GM19324 (cell line): ENCODE measurements around the gene SLC16A10.
A peak's percentile ranks its signal among the peaks of the same experiment; 100 is the strongest.
"Not testable (repeated sequence)": the region's sequence is repeated elsewhere in the genome, so short reads cannot be mapped to it uniquely, and the experiment has no call there.

Experiments
- ATAC-seq: cut with Tn5 transposase; IDR thresholded peaks from one replicate; pipeline ENCODE4 v1.9.1; 2021; ENCODE audit warnings: mild to moderate bottlenecking, moderate library complexity; ENCODE audit not compliant: unreplicated experiment, low FRiP score

SLC16A10 gene

DNA sequence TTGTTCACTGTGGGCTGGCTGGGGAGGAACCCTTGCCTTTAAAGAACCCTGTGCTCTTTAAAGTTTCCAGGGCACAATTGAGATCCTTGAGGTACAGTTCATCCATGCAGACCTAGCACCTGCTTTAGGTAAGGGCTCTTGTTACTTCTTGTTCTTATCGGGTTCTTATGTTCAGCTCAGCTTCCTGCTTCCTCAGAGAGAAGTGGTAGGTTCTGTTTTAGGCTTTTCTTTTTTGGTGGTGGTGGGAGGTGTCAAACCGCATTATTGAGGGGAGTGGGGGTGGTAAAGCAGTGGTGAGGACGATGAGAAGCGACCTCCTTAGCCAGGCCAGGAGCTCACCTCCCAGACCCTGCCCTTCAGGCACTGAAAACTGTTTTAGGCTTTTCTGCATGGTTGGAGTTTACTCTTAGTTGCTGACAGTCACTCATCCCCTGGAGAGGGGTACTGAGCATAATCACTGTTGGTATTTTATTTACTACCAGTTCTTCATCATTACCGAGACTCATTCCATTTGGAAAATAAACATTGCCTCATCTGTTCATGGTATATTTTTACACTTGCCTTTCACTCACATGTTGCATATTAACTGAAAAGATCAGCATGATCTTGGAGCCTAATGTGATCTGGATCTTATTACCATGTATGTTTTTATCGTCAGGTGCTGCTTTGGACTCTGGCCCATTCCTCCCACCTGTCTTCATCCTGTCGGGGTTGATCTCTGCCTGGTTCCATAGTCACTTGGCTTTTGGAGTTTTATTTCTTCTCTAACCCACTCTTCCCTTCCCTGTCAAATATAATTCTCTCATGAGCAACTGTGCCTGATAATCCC, 35.4 kb downstream of the SLC16A10 start:
- ATAC-seq = no peak

DNA sequence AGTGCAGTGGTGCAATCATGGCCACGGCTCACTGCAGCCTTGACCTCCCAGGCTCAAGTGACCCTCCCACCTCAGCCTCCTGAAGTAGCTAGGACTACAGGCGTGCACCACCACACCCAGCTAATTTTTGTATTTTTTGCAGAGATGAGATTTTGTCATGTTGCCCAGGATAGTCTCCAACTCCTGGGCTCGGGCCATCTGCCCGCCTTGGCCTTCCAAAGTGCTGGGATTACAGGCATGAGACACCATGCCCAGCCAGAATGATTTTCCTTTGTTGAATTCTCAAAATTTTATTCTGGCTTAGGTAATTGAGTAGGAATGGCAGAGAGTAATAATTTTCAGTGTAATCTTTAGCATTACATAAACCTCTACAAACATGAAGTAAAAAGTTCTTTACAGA, 37.1 kb downstream of the SLC16A10 start:
- no peak for ATAC-seq

DNA sequence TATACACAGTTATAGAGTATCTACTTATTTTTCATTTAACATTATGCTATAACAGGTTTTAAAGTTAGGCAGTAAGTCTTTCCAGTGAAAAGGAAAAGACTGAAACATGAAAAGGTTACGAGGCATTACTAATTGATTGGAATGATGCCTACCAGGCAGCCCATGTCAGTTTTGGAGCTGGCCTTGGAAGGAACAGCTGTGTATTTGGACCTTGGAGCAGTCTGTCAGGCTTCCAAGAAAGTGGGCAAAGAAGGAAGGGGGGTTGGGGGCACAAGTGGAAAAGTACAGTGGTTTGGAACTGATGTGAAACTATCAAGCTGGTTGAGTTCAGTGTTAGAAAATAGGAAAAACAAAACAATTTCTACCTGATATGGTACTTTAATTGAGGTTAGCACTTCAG, 41.7 kb downstream of the SLC16A10 start:
- no peak for ATAC-seq

DNA sequence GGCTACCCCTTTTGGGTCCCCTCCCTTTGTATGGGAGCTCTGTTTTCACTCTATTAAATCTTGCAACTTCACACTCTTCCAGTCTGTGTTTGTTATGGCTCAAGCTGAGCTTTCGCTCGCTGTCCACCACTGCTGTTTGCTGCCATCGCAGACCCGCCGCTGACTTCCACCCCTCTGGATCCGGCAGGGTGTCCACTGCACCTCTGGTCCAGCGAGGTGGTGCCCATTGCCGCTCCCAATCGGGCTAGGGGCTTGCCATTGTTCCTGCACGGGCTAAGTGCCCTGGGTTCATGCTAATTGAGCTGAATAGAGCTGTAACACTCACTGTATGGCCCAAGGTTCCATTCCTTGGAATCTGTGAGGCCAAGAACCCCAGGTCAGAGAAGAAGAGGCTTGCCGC, 43.7 kb downstream of the SLC16A10 start:
- ATAC-seq = not testable (repeated sequence)

DNA sequence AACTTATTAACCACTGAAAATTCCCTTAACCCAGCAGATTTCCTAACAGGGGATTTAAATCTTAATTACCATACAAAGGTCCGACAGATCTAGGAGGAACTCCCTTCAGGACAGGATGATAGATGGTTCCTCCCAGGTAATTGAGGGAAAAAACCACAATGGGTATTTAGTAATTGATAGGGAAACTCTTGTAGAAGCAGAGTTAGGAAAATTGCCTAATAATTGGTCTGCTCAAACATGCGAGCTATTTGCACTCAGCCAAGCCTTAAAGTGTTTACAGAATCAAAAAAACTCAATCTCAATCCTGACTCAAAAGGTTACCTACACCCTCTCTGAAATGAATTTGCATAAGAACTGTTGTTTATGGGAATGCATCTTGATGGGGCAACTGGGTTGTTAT, 45.4 kb downstream of the SLC16A10 start:
- not testable (repeated sequence) for ATAC-seq

DNA sequence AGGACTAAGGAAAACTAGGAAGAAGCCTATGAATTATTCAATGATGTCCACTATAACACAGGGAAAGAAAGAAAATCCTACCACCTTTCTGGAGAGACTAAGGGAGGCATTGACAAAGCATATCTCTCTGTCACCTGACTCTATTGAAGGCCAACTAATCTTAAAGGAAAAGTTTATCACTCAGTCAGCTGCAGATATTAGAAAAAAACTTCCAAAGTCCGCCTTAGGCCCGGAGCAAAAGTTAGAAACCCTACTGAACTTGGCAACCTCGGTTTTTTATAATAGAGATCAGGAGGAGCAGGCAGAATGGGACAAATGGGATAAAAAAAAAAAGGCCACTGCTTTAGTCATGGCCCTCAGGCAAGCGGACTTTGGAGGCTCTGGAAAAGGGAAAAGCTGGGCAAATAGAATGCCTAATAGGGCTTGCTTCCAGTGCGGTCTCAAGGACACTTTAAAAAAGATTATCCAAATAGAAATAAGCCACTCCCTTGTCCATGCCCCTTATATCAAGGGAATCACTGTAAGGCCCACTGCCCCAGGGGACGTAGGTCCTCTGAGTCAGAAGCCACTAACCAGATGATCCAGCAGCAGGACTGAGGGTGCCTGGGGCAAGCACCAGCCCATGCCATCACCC, 47.0 kb downstream of the SLC16A10 start:
- ATAC-seq = not testable (repeated sequence)

DNA sequence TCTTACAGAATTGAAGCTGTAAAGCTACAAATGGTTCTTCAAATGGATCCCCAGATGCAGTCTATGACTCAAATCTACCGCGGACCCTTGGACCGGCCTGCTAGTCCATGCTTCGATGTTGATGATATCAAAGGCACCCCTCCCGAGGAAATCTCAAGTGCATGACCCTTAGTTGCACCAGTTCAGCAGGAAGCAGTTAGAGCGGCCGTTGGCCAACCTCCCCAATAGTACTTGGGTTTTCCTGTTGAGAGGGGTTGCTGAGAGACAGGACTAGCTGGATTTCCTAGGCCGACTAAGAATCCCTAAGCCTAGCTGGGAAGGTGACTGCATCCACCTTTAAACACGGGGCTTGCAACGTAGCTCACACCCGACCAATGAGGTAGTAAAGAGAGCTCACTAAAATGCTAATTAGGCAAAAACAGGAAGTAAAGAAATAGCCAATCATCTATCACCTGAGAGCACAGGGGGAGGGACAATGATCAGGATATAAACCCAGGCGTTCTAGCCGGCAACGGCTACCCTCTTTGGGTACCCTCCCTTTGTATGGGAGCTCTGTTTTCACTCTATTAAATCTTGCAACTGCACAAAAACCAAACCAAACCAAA, 50.3 kb downstream of the SLC16A10 start:
- ATAC-seq = not testable (repeated sequence)

DNA sequence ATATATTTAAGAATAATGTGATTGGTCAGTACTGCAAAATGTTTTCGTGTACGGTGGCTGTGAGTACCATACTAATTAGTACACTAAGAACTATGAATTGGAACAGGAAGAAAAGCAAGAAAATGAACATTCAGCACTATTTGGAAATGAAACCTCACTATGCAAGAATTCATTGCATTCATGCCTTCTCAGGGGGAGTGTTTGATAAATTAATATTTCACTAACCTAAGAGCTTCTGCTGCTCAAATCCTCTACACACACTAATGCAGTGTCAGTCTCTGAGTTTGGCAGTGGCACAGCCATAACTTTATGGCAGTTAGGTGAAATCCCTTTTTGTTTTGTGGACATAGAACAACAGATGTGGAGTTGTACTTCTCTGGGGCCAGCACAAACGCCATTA, 60.1 kb downstream of the SLC16A10 start:
- no peak for ATAC-seq

DNA sequence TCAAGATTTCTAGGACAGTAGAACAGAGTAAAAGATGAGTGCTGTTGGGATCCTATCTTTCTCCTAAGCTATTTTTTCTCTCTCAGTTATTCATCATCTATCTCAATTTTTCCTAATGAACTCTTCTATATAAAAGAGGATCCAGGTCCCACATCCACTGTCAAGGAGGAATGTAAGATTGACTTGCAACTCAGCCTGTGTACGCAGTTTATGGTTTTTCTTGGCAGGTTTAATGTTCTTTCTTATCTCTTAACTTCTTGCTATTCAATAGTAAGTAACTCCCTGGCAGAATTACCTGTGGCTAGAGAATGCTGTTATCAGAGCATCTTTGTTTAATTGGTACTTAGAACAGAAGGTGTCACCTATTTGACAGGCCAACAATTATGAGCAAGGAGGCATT, 60.8 kb downstream of the SLC16A10 start:
- no peak for ATAC-seq

DNA sequence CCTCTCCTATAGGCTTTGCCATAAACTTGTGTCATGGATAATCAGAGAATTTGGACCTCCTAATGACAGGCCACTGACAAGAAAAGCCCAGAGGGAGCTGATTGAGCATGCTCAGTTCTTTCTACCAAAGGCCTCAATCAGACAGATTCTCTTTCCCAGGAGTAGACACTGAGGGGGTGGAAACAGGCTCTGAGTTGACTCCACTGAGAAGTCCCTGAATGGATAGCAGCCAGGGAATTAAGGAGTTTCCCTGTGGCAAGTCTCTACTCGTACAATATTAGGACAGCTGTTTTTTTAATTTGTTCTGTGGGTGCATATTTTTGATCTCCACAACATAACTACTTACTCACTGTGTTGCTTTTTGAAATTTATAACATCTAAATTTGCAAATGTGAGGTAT, 63.3 kb downstream of the SLC16A10 start:
- ATAC-seq = no peak

DNA sequence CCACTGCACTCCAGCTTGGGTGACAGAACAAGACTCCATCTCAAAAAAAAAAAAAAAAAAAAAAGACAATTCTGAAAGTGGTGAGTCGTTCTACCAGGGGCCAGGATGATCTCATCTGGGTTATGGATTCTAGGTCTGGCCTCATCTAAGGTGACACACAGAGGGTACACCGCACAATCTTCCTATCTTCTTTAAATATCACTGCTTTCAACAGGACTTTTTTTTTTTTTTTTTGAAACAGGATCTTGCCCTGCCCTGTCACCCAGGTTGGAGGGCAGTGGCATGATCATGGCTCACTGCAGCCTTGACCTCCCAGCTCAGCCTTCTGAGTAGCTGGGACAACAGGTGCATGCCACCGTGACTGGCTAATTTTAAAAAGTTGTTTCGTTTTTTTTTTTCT, 67.7 kb downstream of the SLC16A10 start:
- no peak for ATAC-seq

DNA sequence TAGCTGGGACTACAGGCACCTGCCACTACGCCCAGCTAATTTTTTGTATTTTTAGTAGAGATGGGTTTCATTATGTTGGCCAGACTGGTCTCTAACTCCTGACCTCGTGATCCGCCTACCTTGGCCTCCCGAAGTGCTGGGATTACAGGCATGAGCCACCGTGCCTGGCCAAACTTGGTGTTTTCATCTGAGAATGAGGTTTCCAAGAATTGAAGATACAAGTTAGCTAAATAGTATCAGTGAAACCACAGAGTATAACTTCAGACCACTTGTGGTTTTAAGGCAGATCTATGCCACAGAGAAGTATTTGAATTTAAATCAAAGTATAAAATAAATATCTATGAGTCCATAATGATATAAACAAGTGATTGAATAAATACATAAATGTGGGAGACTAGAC, 70.1 kb downstream of the SLC16A10 start:
- no peak for ATAC-seq

DNA sequence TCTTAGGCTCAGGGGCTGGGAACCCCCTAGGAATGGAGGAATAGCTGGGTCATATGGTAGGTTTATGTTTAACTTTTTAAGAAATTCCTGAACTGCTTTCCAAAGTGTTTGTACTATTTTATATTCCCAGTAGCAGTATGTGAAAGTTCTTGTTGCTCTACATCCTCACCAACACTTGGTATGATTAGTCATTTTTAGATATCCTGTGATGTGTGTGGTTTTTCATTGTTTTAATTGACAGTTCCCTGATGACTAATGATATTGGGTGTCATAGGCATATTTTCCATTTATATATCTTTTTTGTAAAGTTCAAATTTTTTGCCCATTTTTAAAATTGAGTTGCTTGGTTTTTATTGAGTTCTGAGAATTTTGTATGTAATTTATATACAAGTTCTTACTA, 72.3 kb downstream of the SLC16A10 start:
- no peak for ATAC-seq

DNA sequence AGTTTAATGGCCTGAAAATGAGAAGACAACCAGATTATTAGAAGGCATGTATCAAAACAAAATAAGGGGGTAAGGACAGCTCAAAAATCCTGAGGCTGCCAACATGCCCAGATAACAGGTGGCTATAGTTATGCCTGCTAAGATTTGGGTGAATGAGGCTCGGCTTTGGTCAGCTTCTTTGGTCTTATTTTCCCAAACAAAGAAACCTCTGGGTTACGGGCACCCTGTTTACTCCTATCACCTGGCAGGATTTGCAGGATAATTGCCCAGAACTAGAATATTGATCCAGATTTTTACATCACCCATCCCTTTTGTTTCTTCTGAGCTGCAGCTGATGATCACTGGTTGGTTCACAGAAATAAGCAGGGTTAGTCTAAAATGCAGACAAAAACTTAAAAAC, 74.3 kb downstream of the SLC16A10 start:
- ATAC-seq = no peak

DNA sequence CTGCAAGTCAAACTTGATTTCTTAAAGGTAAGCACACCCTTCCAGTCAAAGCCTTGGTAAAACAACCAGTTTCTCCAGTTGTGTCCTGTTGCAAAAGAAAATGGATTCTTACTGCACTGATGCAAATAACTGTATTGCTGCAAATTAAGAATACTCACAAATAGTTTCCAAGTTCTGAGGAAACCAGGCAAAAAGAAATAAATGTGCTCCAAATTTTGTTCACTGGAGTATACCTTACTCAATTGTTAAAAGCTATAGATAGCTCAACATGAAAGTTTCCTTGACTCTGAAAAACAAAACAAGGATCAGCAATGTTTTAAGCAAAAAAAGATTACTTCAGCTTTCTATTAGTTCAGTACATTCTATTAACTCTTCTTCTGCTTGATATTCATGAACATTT, 75.2 kb downstream of the SLC16A10 start:
- ATAC-seq = no peak

DNA sequence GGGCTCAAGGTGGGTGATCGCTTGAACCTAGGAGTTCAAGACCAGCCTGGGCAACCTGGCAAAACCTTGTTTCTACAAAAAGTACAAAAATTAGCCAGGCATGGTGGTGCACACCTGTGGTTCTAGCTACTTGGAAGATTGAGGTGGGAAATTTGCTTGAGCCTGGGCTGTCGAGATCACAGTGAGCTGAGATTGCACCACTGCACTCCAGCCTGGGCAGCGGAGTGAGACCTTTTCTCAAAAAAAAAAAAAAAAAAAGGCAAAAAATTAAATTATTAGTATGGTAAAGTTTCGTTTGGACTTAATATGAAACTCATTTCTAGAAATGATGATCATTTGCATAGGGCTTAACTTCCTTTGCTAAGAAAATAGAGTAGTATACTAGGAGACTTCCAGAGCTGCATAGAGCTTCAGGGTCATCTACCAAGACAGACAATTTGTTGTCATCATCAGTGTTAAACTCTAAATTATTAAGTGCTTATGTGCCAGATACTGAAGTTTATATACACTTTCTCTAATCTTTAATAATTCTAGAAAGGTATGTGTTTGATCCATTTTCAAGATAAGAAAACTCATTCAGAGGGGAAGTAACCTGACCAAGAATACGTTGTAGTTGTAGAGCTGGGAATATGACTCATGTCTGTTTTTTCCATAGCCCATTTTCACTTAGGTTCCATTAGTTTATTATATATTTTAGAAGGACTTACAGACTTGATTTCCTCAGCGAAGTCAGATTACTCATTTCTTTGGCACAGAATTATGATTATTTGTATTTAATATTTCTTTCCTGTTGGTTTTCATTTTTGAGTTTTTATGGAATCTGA, 84.5 kb downstream of the SLC16A10 start:
- peak; percentile 43 for ATAC-seq

DNA sequence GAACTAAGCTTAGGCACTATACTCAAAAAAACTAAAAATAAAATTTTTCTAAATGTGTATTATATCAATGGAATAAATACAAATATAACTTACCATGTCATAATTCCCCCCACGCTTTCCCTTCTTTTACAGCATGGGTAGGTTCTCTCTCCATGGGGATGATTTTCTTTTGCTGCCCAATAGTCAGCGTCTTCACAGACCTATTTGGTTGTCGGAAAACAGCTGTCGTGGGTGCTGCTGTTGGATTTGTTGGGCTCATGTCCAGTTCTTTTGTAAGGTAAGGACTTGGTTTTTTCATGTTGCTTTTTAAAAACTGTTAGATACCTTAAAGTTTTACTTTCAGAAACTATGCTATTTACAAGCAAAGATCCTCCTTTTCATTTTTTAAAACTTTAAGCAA, 85.3 kb downstream of the SLC16A10 start:
- ATAC-seq = no peak

DNA sequence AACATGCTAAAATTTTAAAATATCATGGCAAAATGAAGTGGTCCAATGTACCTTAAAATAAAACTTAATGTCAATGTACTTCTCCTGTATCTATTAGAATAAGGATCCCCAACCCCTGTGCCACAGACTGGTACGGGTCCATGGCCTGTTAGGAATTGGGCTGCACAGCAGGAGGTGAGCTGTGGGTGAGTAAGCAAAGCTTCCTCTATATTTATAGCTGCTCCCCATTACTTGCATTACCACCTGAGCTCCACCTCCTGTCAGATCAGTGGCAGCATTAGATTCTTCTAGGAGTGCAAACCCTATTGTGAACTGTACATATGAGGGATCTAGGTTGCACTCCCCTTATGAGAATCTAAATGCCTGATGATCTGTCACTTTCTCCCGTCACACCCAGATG, 86.0 kb downstream of the SLC16A10 start:
- ATAC-seq = no peak

DNA sequence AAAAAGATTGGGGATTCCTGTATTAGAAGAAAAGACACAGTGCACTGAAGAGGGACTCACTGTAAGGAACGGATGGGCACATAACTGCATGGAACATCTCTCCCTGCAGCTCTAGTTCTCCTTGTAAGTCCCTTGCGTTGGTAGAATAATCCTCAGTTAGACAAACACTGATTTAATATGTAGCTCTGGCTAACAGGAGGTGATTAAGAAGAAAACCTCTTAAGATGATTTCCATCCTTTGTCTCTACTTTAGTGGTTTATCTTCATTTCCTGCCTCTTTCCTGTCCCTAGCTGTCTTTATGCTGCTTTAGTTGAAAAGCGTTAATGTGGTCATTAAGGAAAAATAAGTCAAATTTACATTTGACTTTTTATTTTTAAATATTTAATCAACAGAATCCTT, 86.6 kb downstream of the SLC16A10 start:
- no peak for ATAC-seq

DNA sequence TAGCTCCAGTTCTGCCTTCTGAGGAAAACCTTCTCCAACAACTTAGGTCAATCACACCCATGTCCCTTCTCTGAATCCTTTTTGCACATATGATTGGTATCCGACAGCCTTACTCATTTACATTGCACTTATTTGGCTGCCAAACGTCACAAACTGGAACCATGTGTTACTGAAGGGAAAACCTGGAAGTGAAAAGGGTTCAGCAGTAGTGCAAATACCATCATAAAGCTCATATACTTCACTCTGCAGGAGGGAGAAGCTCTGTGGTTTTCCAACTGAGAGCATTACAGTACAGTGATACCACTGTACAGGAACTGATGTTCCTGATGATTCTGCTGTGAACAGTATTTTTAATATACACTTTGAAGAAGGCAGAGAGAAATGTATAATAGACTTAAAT, 87.8 kb downstream of the SLC16A10 start:
- ATAC-seq = no peak
